Activated CD8-positive, alpha-beta T cell treated with anti-CD3 and anti-CD28 coated beads for 36 hours (primary cell): ENCODE data around the gene H19. TPM values are rescaled to one million over a fixed set of nuclear protein-coding genes. Genes with fewer than 3 reads are reported as not detected.

Experiments
- ATAC-seq: fragments of 200-7000 bp; cut with Tn5 transposase; one replicate; pipeline ENCODE4 v1.10.0; 2021; ENCODE audit warnings: mild to moderate bottlenecking, moderate library complexity
- CTCF ChIA-PET: fragments of 350-600 bp; sonication (Branson Sonifier 250); formaldehyde crosslinking; loops from one replicate; lab custom pipeline; 2021; ENCODE audit warnings: antibody characterized with exemption; lab: Charles Lee
- POLR2A ChIA-PET: fragments of 350-600 bp; sonication (Branson Sonifier 250); formaldehyde crosslinking; loops from one replicate; lab custom pipeline; 2021; ENCODE audit warnings: antibody characterized with exemption; lab: Charles Lee
- DNase-seq: peaks from one replicate; pipeline ENCODE4 v3.0.0-alpha.2; 2020
- H3K27ac Mint-ChIP-seq: one replicate; pipeline ENCODE4 v1.8.0; 2021; ENCODE audit warnings: mild to moderate bottlenecking, mixed read lengths
- H3K27me3 Mint-ChIP-seq: one replicate; pipeline ENCODE4 v1.8.0; 2021; ENCODE audit warnings: mixed read lengths
- H3K36me3 Mint-ChIP-seq: one replicate; pipeline ENCODE4 v1.8.0; 2021; ENCODE audit warnings: low read depth, mixed read lengths
- H3K4me1 Mint-ChIP-seq: one replicate; pipeline ENCODE4 v1.8.0; 2021; ENCODE audit warnings: low read depth, mixed read lengths
- H3K4me3 Mint-ChIP-seq: one replicate; pipeline ENCODE4 v1.8.0; 2021; ENCODE audit warnings: mild to moderate bottlenecking, moderate library complexity, mixed read lengths
- H3K9me3 Mint-ChIP-seq: one replicate; pipeline ENCODE4 v1.8.0; 2021; ENCODE audit warnings: mixed read lengths
- CTCF ChIP-seq: fragments of 200-600 bp; IDR thresholded peaks from one replicate; pipeline ENCODE4 v1.8.0; 2022; ENCODE audit warnings: antibody characterized with exemption, mild to moderate bottlenecking
- intact Hi-C: fragments of 100-400 bp; cut with micrococcal nuclease; formaldehyde crosslinking; loops from one replicate; pipeline ENCODE4 v1.10.0; 2022
- total RNA-seq, 2 experiments: library from RNA; stranded (reverse); gene quantifications; one replicate each; pipeline ENCODE4 v1.2.3, GENCODE V29; 2021

H19 gene
- total RNA-seq, 2 experiments from 2014 or later, result not detected

GRCh38 chr11:2004466-2004865 is 6.8 kb upstream of the H19 start:
- Mint-ChIP-seq H3K4me3 (no peak overlapping the region), H3K27ac (no peak overlapping the region), H3K9me3 (no peaks in the 10 kb centered on the region), H3K27me3 (no peaks in the 10 kb centered on the region), H3K4me1 (no peaks in the 10 kb centered on the region), H3K36me3 (no peaks in the 10 kb centered on the region)
- no peak for TF ChIP-seq CTCF
- intact Hi-C loops, result no loop called here
- ChIA-PET POLR2A (no interaction called here), CTCF (interaction anchor here (1.3 to 5.5 kb wide), 4 partner anchors 147 to 352 kb away, joined by 5 to 74 read pairs (median 35); partner anchors contain the start of gene SYT8)
- DNase-seq, result no peak
- no peak for ATAC-seq

- DNase-seq (no peak), ATAC-seq (peak; percentile 76)
- H3K27ac Mint-ChIP-seq, result no peak overlapping the region
- H3K36me3 Mint-ChIP-seq, result no peaks in the 10 kb centered on the region
- intact Hi-C loops, result no loop called here
- no peaks in the 10 kb centered on the region for H3K4me1 Mint-ChIP-seq
- H3K27me3 Mint-ChIP-seq, result no peaks in the 10 kb centered on the region
- ChIA-PET CTCF (interaction anchor here (1.0 to 5.5 kb wide), 10 partner anchors 49 to 429 kb away, joined by 3 to 74 read pairs (median 11); partner anchors contain the start of genes PRR33, SYT8 and TNNI2), POLR2A (no interaction called here)
- TF ChIP-seq CTCF, result no peak
- H3K9me3 Mint-ChIP-seq, result no peaks in the 10 kb centered on the region
- no peak overlapping the region for H3K4me3 Mint-ChIP-seq
These were observed 5.2 kb upstream of the H19 start for GRCh38 chr11:2002807-2003206.

GRCh38 chr11:2002042-2002776 is 4.6 kb upstream of the H19 start:
- ChIA-PET POLR2A (interaction anchor here (0.6 kb wide), 1 partner anchor 237 kb away, joined by 3 read pairs; no protein-coding TSS in a partner anchor), CTCF (interaction anchor here (0.6 to 5.5 kb wide), 17 partner anchors 28 to 428 kb away, joined by 3 to 74 read pairs (median 5); partner anchors contain the start of genes LSP1, PRR33, SYT8 and TNNI2)
- peak; percentile 48 for ATAC-seq
- Mint-ChIP-seq H3K9me3 (no peaks in the 10 kb centered on the region), H3K36me3 (no peaks in the 10 kb centered on the region), H3K4me1 (no peaks in the 10 kb centered on the region), H3K27ac (no peak overlapping the region), H3K4me3 (no peak overlapping the region), H3K27me3 (no peaks in the 10 kb centered on the region)
- intact Hi-C loops, result no loop called here
- TF ChIP-seq CTCF, result no peak
- DNase-seq, result no peak

- no peak for DNase-seq
- ATAC-seq, result no peak
- ChIA-PET POLR2A (no interaction called here), CTCF (interaction anchor here (0.8 to 5.5 kb wide), 6 partner anchors 44 to 305 kb away, joined by 3 to 74 read pairs (median 5); partner anchors contain the start of gene SYT8)
- no peaks in the 10 kb centered on the region for H3K9me3 Mint-ChIP-seq
- H3K36me3 Mint-ChIP-seq, result no peaks in the 10 kb centered on the region
- no peak for TF ChIP-seq CTCF
- H3K27ac Mint-ChIP-seq, result no peak overlapping the region
- no peaks in the 10 kb centered on the region for H3K4me1 Mint-ChIP-seq
- no peaks in the 10 kb centered on the region for H3K27me3 Mint-ChIP-seq
- H3K4me3 Mint-ChIP-seq, result no peak overlapping the region
- intact Hi-C loops, result no loop called here
These were observed 1.2 kb upstream of the H19 start for GRCh38 chr11:1998861-1999260.

GRCh38 chr11:1998290-1998689 is 648 bp upstream of the H19 start:
- DNase-seq (no peak), ATAC-seq (no peak)
- Mint-ChIP-seq H3K27ac (no peak overlapping the region), H3K4me3 (no peak overlapping the region), H3K4me1 (no peaks in the 10 kb centered on the region), H3K36me3 (no peaks in the 10 kb centered on the region), H3K9me3 (no peaks in the 10 kb centered on the region), H3K27me3 (no peaks in the 10 kb centered on the region)
- CTCF ChIA-PET, result interaction anchor here (1.9 kb wide), 1 partner anchor 165 kb away, joined by 9 read pairs; no protein-coding TSS in a partner anchor
- POLR2A ChIA-PET, result no interaction called here
- intact Hi-C loops, result no loop called here
- TF ChIP-seq CTCF, result no peak
